HG03196 (cell line): ENCODE data around the gene PPIF.

ENCODE experiments used
- ATAC-seq: cut with Tn5 transposase; IDR thresholded peaks from one replicate; pipeline ENCODE4 v1.9.1; 2021; ENCODE audit not compliant: unreplicated experiment

Gene PPIF

DNA sequence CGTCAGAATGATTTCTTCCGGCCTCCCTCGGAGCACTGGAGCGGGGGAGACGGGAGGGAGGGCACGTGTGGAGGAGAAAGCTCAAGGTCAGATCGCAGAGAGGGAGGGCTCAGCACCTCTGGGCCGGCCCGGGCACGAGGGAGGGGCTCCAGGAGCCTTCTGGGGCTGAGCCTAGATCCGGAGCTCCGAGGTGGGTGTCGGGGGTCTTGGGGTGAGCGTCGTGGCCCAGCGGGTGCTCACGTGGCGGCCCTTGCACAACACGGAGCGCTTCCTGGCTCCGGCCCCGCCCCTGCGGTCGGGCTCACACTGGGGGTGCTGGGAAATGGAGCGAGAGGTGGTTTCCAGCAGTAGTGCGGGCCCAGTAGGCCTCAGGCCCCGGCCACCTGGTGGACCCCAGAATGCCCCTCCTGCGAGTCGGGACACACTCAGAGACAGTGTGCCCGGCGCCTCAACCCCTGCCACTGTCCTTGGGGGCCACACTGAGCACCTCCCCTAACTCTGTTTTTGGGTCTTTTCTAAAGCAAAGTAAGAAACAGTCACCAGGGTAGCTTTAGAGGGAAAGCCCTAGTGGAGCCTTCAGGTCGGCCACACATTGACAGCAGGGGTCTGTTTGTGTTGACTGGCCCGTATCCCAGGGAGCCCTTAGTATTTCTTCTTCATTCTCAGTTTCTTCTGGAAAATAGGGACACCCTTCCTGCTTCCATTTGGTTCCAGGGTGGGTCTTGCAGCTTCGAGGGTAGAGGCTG, 798 bp downstream of the PPIF start:
- ATAC-seq = peak; percentile 57

GRCh38 chr10:79348640-79348988, 1.3 kb downstream of the PPIF start:
- ATAC-seq = no peak

- ATAC-seq = no peak
Measured at GRCh38 chr10:79349072-79349491, 1.8 kb downstream of the PPIF start.

DNA sequence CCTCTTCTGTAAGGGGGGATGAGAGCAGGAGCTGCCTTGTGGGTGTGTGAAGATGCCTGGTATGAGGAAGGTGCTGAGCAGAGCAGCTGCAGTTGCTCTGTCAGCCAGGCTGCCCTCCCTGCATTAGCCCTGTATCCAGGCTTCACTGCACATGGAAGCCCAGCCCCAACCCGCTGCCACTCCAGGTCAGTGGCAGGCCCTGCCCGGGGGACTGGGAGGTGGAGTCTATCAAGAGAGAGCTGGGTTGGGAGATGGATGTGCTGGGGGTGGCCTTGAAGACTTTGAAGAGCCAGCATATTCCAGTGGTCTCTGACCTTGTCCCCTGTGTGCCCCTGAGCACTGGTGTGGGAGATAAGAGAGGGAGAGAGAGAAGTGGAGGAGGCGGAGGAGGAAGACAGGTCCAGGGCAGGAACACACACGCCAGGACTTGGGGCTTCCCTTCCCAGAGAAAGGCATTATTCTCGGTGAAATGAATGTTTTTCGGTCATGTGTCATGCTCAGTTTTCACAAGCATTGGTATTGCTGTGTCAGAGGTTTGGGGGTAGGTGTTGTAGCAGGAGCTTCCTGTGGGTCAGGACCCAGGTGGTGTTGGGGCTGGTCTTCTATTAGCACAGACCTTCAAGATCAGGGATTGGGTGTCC, 2.6 kb downstream of the PPIF start:
- ATAC-seq = no peak

- no peak for ATAC-seq
Measured at GRCh38 chr10:79350407-79351154, 3.3 kb downstream of the PPIF start.

- no peak for ATAC-seq
Measured at GRCh38 chr10:79351332-79351731, 4.1 kb downstream of the PPIF start.

DNA sequence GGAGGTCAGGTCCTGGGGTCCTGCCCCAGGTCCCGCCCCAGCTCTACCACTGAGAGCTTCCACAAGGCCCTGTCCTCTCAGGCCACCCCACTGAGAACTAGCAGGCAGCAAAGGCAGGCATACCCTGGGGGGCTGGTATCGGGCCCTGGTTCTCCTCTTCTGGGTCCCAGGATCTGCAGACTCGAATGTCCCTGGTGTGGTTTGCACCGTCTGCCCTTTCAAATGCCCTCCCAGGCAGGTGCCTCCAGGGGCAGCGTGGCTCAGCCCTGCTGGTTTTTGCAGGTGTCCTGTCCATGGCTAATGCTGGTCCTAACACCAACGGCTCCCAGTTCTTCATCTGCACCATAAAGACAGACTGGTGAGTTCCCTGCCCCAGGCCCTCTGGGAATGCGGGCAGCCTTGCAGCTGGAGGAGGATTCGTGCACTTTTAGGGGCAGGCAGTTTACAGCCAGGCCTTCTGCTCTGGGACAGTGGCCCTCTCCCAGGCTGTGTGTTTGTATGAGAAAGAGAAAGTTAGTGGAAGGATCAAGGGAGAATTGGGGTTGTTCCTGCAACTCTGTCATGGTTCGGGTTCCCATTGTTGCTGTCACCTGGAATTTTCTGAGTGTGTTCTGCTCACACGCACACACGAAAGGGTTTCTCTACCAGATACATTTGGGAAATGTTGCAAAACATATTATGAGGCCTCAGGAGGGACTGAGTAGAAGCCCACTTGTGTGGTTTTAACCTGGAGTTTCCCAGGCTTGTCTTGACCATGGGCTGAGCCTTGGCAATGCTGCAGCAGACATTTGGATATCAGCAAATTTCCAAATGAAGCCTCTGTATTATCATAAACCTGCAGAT, 5.0 kb downstream of the PPIF start:
- no peak for ATAC-seq

GRCh38 chr10:79353000-79353406, 5.7 kb downstream of the PPIF start:
- ATAC-seq = no peak

GRCh38 chr10:79353726-79354125, 6.5 kb downstream of the PPIF start:
- ATAC-seq = no peak

- ATAC-seq = no peak
Measured at GRCh38 chr10:79354141-79354540, 6.9 kb downstream of the PPIF start.

- no peak for ATAC-seq
Measured at GRCh38 chr10:79354615-79355014, 7.3 kb downstream of the PPIF start.

- no peak for ATAC-seq
Measured at GRCh38 chr10:79355420-79356017, 8.2 kb downstream of the PPIF start.

- no peak for ATAC-seq
Measured at GRCh38 chr10:79356104-79356503, 8.8 kb downstream of the PPIF start.

GRCh38 chr10:79357180-79357579, 9.9 kb downstream of the PPIF start:
- ATAC-seq = no peak

GRCh38 chr10:79358811-79359210, 11.5 kb downstream of the PPIF start:
- no peak for ATAC-seq

GRCh38 chr10:79359816-79360498, 12.7 kb downstream of the PPIF start:
- ATAC-seq = no peak

DNA sequence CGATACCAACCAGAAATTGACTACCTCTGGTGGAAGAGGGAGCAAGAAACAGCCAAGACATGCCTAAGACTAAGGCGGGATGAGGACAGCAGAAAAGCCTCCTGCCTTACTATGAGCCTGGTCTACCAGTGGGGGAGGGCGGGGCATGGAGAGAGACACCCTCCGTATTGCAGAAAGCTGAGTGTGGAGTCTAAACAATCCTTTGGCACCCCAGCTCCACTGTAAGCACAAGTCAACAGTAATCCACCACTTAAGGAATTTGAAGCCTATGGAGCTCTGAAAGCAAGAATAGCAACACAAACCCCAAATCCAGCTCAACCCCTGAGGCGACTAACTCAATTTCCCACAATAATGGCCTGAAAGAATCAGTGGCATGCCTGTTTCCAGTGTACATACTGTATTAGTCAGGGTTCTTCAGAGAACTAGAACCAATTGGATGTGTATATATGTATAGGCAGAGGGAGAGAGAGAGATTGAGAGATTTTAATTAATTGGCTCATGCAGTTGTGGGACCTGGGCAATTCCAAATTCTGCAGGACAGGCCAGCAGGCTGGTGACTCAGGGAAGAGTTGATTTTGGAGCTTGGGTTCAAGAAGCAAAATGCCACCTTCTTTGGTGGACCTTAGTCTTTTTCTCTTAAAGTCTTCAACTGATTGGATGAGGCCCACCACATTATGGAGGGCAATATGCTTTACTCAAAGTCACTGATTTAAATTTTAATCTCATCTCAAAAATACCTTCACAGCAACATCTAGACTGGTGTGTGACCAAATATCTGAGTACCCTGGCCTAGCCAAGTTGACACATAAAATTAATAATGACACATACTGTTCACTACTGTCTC, 13.5 kb downstream of the PPIF start:
- ATAC-seq = no peak

GRCh38 chr10:79361726-79362397, 14.6 kb downstream of the PPIF start:
- ATAC-seq = no peak
